Activated T-cell treated with anti-CD3 and anti-CD28 coated beads, Interleukin-2, amount 50 U/mL, for 72 hours (primary cell): ENCODE measurements around the gene SMURF2. TPM values are rescaled to one million over a fixed set of nuclear protein-coding genes. Genes with fewer than 3 reads are reported as not detected.
"Not testable (repeated sequence)": the region's sequence is repeated elsewhere in the genome, so short reads cannot be mapped to it uniquely, and the experiment has no call there.

Experiments
- ATAC-seq, 2 donors: fragments of 150-1000 bp; cut with Tn5 transposase; replicated peaks in 1 of 2; 2 replicates each; pipeline ENCODE4 v1.10.0; 2021; ENCODE audit warnings: moderate library complexity in 2 of 2, mild to moderate bottlenecking in 1 of 2
- DNase-seq, 2 donors: peaks; one replicate each; pipeline ENCODE4 v3.0.0; 2021 to 2022; ENCODE audit warnings: mixed read lengths in 1 of 2
- H3K27ac Mint-ChIP-seq: one replicate; pipeline ENCODE4 v1.8.0; 2022; ENCODE audit warnings: mild to moderate bottlenecking, moderate library complexity, mixed read lengths
- H3K27me3 Mint-ChIP-seq: one replicate; pipeline ENCODE4 v1.8.0; 2022; ENCODE audit warnings: low read depth, mixed read lengths
- H3K36me3 Mint-ChIP-seq, 2 donors: one replicate each; pipeline ENCODE4 v1.8.0; 2022; ENCODE audit warnings: mixed read lengths in 2 of 2, mild to moderate bottlenecking in 1 of 2; ENCODE audit not compliant: insufficient read depth in 2 of 2
- H3K4me1 Mint-ChIP-seq: one replicate; pipeline ENCODE4 v1.8.0; 2022; ENCODE audit warnings: low read depth, mixed read lengths
- H3K4me3 Mint-ChIP-seq, 2 donors: one replicate each; pipeline ENCODE4 v1.8.0; 2022; ENCODE audit warnings: mild to moderate bottlenecking in 2 of 2, mixed read lengths in 2 of 2, moderate library complexity in 2 of 2
- H3K9me3 Mint-ChIP-seq, 2 donors: one replicate each; pipeline ENCODE4 v1.8.0; 2022; ENCODE audit warnings: mixed read lengths in 2 of 2
- total RNA-seq, 2 donors: library from RNA; stranded (reverse); gene quantifications; one replicate each; pipeline ENCODE4 v1.2.3, GENCODE V29; 2022

SMURF2 gene
- total RNA-seq, 2 donors from 2014 or later: 18.3 to 19.4 TPM

- Mint-ChIP-seq H3K4me1 (peaks cover 37% of the 10 kb centered on the region), H3K27ac (peak overlapping the region; percentile 10), H3K9me3 (no peaks in the 10 kb centered on the region), H3K4me3 (peak overlapping the region in 1 of 2 donors; percentile 52), H3K27me3 (no peaks in the 10 kb centered on the region), H3K36me3 (peaks cover 2 to 12% of the 10 kb centered on the region in 2 donors)
- no peak for DNase-seq
- ATAC-seq: no peak
Measured at GRCh38 chr17:64596988-64597387, 65.1 kb downstream of the SMURF2 start.

- DNase-seq: no peak
- peak overlapping the region; percentile 10 for H3K27ac Mint-ChIP-seq
- H3K9me3 Mint-ChIP-seq: no peaks in the 10 kb centered on the region
- peaks cover 2 to 12% of the 10 kb centered on the region in 2 donors for H3K36me3 Mint-ChIP-seq
- H3K27me3 Mint-ChIP-seq: no peaks in the 10 kb centered on the region
- peak overlapping the region in 1 of 2 donors; percentile 52 for H3K4me3 Mint-ChIP-seq
- ATAC-seq: no peak
- H3K4me1 Mint-ChIP-seq: peaks cover 40% of the 10 kb centered on the region
Measured at GRCh38 chr17:64596439-64596838, 65.7 kb downstream of the SMURF2 start.

GRCh38 chr17:64591944-64592343 is 70.2 kb downstream of the SMURF2 start:
- no peaks in the 10 kb centered on the region for H3K9me3 Mint-ChIP-seq

GRCh38 chr17:64585146-64585545 is 77.0 kb downstream of the SMURF2 start:
- H3K9me3 Mint-ChIP-seq: no peaks in the 10 kb centered on the region

More at GRCh38 chr17:64591944-64592343, 70.2 kb downstream of the SMURF2 start:
- Mint-ChIP-seq H3K27me3 (no peaks in the 10 kb centered on the region), H3K4me3 (no peak overlapping the region), H3K36me3 (peaks cover 2 to 12% of the 10 kb centered on the region in 2 donors), H3K4me1 (peaks cover 14% of the 10 kb centered on the region), H3K27ac (no peak overlapping the region)
- ATAC-seq (no peak), DNase-seq (no peak)

GRCh38 chr17:64583038-64583437 is 79.1 kb downstream of the SMURF2 start:
- Mint-ChIP-seq H3K4me1 (peaks cover 25% of the 10 kb centered on the region), H3K27me3 (no peaks in the 10 kb centered on the region), H3K27ac (no peak overlapping the region), H3K9me3 (no peaks in the 10 kb centered on the region), H3K36me3 (peaks cover 1 to 4% of the 10 kb centered on the region in 2 donors), H3K4me3 (no peak overlapping the region)
- no peak for DNase-seq
- no peak for ATAC-seq

More at GRCh38 chr17:64585146-64585545, 77.0 kb downstream of the SMURF2 start:
- no peak for ATAC-seq
- Mint-ChIP-seq H3K4me3 (no peak overlapping the region), H3K4me1 (peaks cover 19% of the 10 kb centered on the region), H3K36me3 (no peaks in the 10 kb centered on the region), H3K27ac (no peak overlapping the region), H3K27me3 (no peaks in the 10 kb centered on the region)
- DNase-seq: no peak

GRCh38 chr17:64580384-64581315 is 81.5 kb downstream of the SMURF2 start:
- Mint-ChIP-seq H3K9me3 (no peaks in the 10 kb centered on the region), H3K27ac (peak overlapping the region; percentile 95), H3K4me3 (peak overlapping the region; percentile 53 to 76), H3K36me3 (peaks cover 5 to 8% of the 10 kb centered on the region in 2 donors), H3K27me3 (no peaks in the 10 kb centered on the region), H3K4me1 (peaks cover 25% of the 10 kb centered on the region)
- DNase-seq (peak; percentile 18 to 23), ATAC-seq (peak; percentile 92 to 93)

- no peak overlapping the region for H3K4me3 Mint-ChIP-seq
- no peaks in the 10 kb centered on the region for H3K9me3 Mint-ChIP-seq
- H3K27ac Mint-ChIP-seq: no peak overlapping the region
- H3K27me3 Mint-ChIP-seq: no peaks in the 10 kb centered on the region
- peaks cover 25% of the 10 kb centered on the region for H3K4me1 Mint-ChIP-seq
- ATAC-seq: no peak
- no peak for DNase-seq
- H3K36me3 Mint-ChIP-seq: peaks cover 5 to 8% of the 10 kb centered on the region in 2 donors
Measured at GRCh38 chr17:64579917-64580316, 82.2 kb downstream of the SMURF2 start.

GRCh38 chr17:64577025-64577424 is 85.1 kb downstream of the SMURF2 start:
- not testable (repeated sequence) for ATAC-seq, H3K36me3 Mint-ChIP-seq, H3K9me3 Mint-ChIP-seq, H3K4me3 Mint-ChIP-seq, DNase-seq, H3K27me3 Mint-ChIP-seq, H3K27ac Mint-ChIP-seq
- peaks cover 45% of the 10 kb centered on the region for H3K4me1 Mint-ChIP-seq

GRCh38 chr17:64575431-64575830 is 86.7 kb downstream of the SMURF2 start:
- no peaks in the 10 kb centered on the region for H3K9me3 Mint-ChIP-seq
- H3K27ac Mint-ChIP-seq: peak overlapping the region; percentile 50
- H3K36me3 Mint-ChIP-seq: peaks cover 5 to 8% of the 10 kb centered on the region in 2 donors
- H3K4me1 Mint-ChIP-seq: peaks cover 29% of the 10 kb centered on the region
- no peaks in the 10 kb centered on the region for H3K27me3 Mint-ChIP-seq
- ATAC-seq (no peak), DNase-seq (no peak)
- no peak overlapping the region for H3K4me3 Mint-ChIP-seq

- DNase-seq (no peak), ATAC-seq (no peak)
- no peak overlapping the region for H3K27ac Mint-ChIP-seq
- H3K4me3 Mint-ChIP-seq: no peak overlapping the region
- H3K27me3 Mint-ChIP-seq: no peaks in the 10 kb centered on the region
- H3K36me3 Mint-ChIP-seq: peaks cover 4 to 6% of the 10 kb centered on the region in 2 donors
- H3K9me3 Mint-ChIP-seq: no peaks in the 10 kb centered on the region
- H3K4me1 Mint-ChIP-seq: peaks cover 21% of the 10 kb centered on the region
Measured at GRCh38 chr17:64574646-64575045, 87.5 kb downstream of the SMURF2 start.

- Mint-ChIP-seq H3K4me1 (peaks cover 20% of the 10 kb centered on the region), H3K36me3 (peaks cover 4 to 12% of the 10 kb centered on the region in 2 donors), H3K27me3 (no peaks in the 10 kb centered on the region), H3K9me3 (no peaks in the 10 kb centered on the region), H3K4me3 (peak overlapping the region; percentile 43 to 79), H3K27ac (peak overlapping the region; percentile 91)
- DNase-seq (peak; percentile 27 to 30), ATAC-seq (peak; percentile 77 to 79)
Measured at GRCh38 chr17:64573214-64573613, 88.9 kb downstream of the SMURF2 start.

GRCh38 chr17:64572682-64573154 is 89.4 kb downstream of the SMURF2 start:
- Mint-ChIP-seq H3K9me3 (no peaks in the 10 kb centered on the region), H3K27me3 (no peaks in the 10 kb centered on the region)

GRCh38 chr17:64571746-64572145 is 90.4 kb downstream of the SMURF2 start:
- Mint-ChIP-seq H3K27ac (no peak overlapping the region), H3K9me3 (no peaks in the 10 kb centered on the region), H3K4me3 (no peak overlapping the region), H3K4me1 (peaks cover 20% of the 10 kb centered on the region), H3K27me3 (no peaks in the 10 kb centered on the region), H3K36me3 (peaks cover 0 to 6% of the 10 kb centered on the region in 2 donors)
- ATAC-seq (no peak), DNase-seq (no peak)

More at GRCh38 chr17:64572682-64573154, 89.4 kb downstream of the SMURF2 start:
- Mint-ChIP-seq H3K36me3 (peaks cover 4 to 10% of the 10 kb centered on the region in 2 donors), H3K27ac (peak overlapping the region; percentile 89), H3K4me1 (peaks cover 20% of the 10 kb centered on the region), H3K4me3 (peak overlapping the region; percentile 49 to 79)
- DNase-seq: peak; percentile 7 to 11
- peak; percentile 96 to 97 for ATAC-seq
